Stimulated activated CD4-positive, alpha-beta T cell treated with anti-CD3 and anti-CD28 coated beads, Interleukin-1b, Interleukin-23, amount 100 ng/mL, for 48 hours (primary cell): ENCODE data around the gene CLDND2.
"Not testable (repeated sequence)": the region's sequence is repeated elsewhere in the genome, so short reads cannot be mapped to it uniquely, and the experiment has no call there.

Source experiments
- DNase-seq: peaks from one replicate; pipeline ENCODE4 v3.0.0-alpha.2; 2020

Gene CLDND2

GRCh38 chr19:51368366-51369282 is at the start of gene CLDND2:
Gene CLDND2 (minus strand): TSS chr19:51369003. CDS start chr19:51368577, 426 bp downstream.
- DNase-seq: no peak

GRCh38 chr19:51417810-51418157 is 49.0 kb upstream of the CLDND2 start:
- no peak for DNase-seq

- peak; percentile 63 for DNase-seq
These were observed 48.5 kb upstream of the CLDND2 start, which contains the start of gene SIGLEC10 for GRCh38 chr19:51417107-51417809. Gene SIGLEC10 (minus strand): TSS chr19:51417642. CDS start chr19:51417581, 61 bp downstream.

- not testable (repeated sequence) for DNase-seq
These were observed 47.6 kb upstream of the CLDND2 start for GRCh38 chr19:51416422-51416821.

- DNase-seq: no peak
These were observed 46.4 kb upstream of the CLDND2 start for GRCh38 chr19:51415187-51415586.

GRCh38 chr19:51410950-51411748 is 42.3 kb upstream of the CLDND2 start:
- no peak for DNase-seq

- DNase-seq: peak; percentile 29
These were observed 38.8 kb upstream of the CLDND2 start for GRCh38 chr19:51407511-51408131.

- DNase-seq: no peak
These were observed 33.3 kb upstream of the CLDND2 start for GRCh38 chr19:51402117-51402516.

GRCh38 chr19:51399936-51400335 is 31.1 kb upstream of the CLDND2 start:
- not testable (repeated sequence) for DNase-seq

- no peak for DNase-seq
These were observed 30.4 kb upstream of the CLDND2 start for GRCh38 chr19:51399231-51399630.

- DNase-seq: no peak
These were observed 29.4 kb upstream of the CLDND2 start for GRCh38 chr19:51398096-51398704.

GRCh38 chr19:51397453-51397852 is 28.6 kb upstream of the CLDND2 start:
- DNase-seq: not testable (repeated sequence)

- no peak for DNase-seq
These were observed 27.4 kb upstream of the CLDND2 start for GRCh38 chr19:51396175-51396574.

GRCh38 chr19:51394050-51394836 is 25.4 kb upstream of the CLDND2 start:
- peak; percentile 98 for DNase-seq

GRCh38 chr19:51392701-51393100 is 23.9 kb upstream of the CLDND2 start:
- no peak for DNase-seq

- no peak for DNase-seq
These were observed 22.3 kb upstream of the CLDND2 start for GRCh38 chr19:51391073-51391611.

GRCh38 chr19:51389143-51389542 is 20.3 kb upstream of the CLDND2 start:
- DNase-seq: no peak

GRCh38 chr19:51387924-51388389 is 19.2 kb upstream of the CLDND2 start, which contains the start of gene LIM2:
Gene LIM2 (minus strand): TSS chr19:51387974. CDS start chr19:51387443, 531 bp downstream.
- no peak for DNase-seq

- no peak for DNase-seq
These were observed 18.2 kb upstream of the CLDND2 start for GRCh38 chr19:51386882-51387520.

- DNase-seq: no peak
These were observed 13.2 kb upstream of the CLDND2 start for GRCh38 chr19:51382004-51382403.
